ENCODE results near the gene RASD1. TPM values are rescaled to one million over a fixed set of nuclear protein-coding genes. Genes with fewer than 3 reads are reported as not detected.

The RASD1 gene
- total RNA-seq, 1 experiment from 2014 or later, result 11.0 TPM

DNA sequence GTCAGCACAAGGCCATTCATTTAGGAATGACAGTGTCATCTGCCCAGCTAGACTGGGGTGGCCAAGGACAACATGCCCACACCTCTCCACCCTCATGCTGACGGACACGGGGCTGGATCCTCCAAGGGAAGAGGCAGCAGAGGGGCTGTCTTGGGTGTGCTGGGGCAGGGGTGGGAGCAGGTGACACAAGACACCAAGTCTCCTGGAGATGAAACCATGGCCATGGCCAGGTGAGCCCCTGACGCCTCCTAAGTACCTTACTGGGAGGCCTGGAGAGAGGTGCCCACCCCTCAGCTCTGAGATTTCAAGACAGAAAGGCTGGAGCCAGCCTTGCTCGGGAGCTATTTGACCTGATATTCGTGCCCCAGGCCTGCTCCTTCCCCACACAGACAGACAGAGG lies 9.0 kb upstream of the RASD1 start:
- BruUV-seq (replicated peaks), result no TSS peak
- DNase-seq, result no peak
- Mint-ChIP-seq H3K36me3 (ENCODE audit: insufficient read depth, unreplicated experiment) (peaks cover 6% of the 10 kb centered on the region), H3K4me1 (ENCODE audit: low read depth, unreplicated experiment) (no peaks in the 10 kb centered on the region), H3K9me3 (ENCODE audit: unreplicated experiment) (no peaks in the 10 kb centered on the region), H3K27ac (ENCODE audit: unreplicated experiment) (no peak overlapping the region), H3K27me3 (ENCODE audit: insufficient read depth, unreplicated experiment) (no peaks in the 10 kb centered on the region), H3K4me3 (ENCODE audit: unreplicated experiment) (no peak overlapping the region)
- CTCF ChIA-PET, result interaction anchor here (0.5 to 0.7 kb wide), 3 partner anchors 67 to 153 kb away, joined by 3 to 5 read pairs (median 3); no protein-coding TSS in a partner anchor
- H3K27me3 ChIP-seq (replicated peaks; ENCODE audit: control insufficient read depth, insufficient read depth, low read length), result no peaks in the 10 kb centered on the region
- intact Hi-C loops (cut with micrococcal nuclease; ENCODE audit: unreplicated experiment), result no loop called here
- TF ChIP-seq, protein P1, sequence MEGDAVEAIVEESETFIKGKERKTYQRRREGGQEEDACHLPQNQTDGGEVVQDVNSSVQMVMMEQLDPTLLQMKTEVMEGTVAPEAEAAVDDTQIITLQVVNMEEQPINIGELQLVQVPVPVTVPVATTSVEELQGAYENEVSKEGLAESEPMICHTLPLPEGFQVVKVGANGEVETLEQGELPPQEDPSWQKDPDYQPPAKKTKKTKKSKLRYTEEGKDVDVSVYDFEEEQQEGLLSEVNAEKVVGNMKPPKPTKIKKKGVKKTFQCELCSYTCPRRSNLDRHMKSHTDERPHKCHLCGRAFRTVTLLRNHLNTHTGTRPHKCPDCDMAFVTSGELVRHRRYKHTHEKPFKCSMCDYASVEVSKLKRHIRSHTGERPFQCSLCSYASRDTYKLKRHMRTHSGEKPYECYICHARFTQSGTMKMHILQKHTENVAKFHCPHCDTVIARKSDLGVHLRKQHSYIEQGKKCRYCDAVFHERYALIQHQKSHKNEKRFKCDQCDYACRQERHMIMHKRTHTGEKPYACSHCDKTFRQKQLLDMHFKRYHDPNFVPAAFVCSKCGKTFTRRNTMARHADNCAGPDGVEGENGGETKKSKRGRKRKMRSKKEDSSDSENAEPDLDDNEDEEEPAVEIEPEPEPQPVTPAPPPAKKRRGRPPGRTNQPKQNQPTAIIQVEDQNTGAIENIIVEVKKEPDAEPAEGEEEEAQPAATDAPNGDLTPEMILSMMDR (IDR thresholded peaks at IDR 0.05; ENCODE audit: insufficient read depth in 1 of 2, low read depth in 1 of 2, low read length in 1 of 2, severe bottlenecking in 1 of 2, unreplicated experiment in 1 of 2), result no peak
- POLR2A ChIA-PET, result no interaction called here
- no peaks in the 10 kb centered on the region for H3K9me3 ChIP-seq
- H3K36me3 ChIP-seq (ENCODE audit: control insufficient read depth, insufficient read depth, low read length), result no peaks in the 10 kb centered on the region
- H3K4me1 ChIP-seq, result no peaks in the 10 kb centered on the region
- H3K4me3 ChIP-seq (ENCODE audit: low read depth, low read length), result no peak overlapping the region

GRCh38 chr17:17504341-17505140 lies 8.3 kb upstream of the RASD1 start:
- POLR2A ChIA-PET, result no interaction called here
- peaks cover 6% of the 10 kb centered on the region for H3K36me3 Mint-ChIP-seq (ENCODE audit: insufficient read depth, unreplicated experiment)
- no peak overlapping the region for H3K27ac Mint-ChIP-seq (ENCODE audit: unreplicated experiment)
- no peak overlapping the region for H3K4me3 Mint-ChIP-seq (ENCODE audit: unreplicated experiment)
- no peak overlapping the region for H3K4me3 ChIP-seq (ENCODE audit: low read depth, low read length)
- no peaks in the 10 kb centered on the region for H3K27me3 Mint-ChIP-seq (ENCODE audit: insufficient read depth, unreplicated experiment)
- CTCF ChIA-PET, result interaction anchor here (0.6 to 0.7 kb wide), 2 partner anchors 67 to 153 kb away, joined by 3 read pairs; no protein-coding TSS in a partner anchor
- H3K4me1 Mint-ChIP-seq (ENCODE audit: low read depth, unreplicated experiment), result no peaks in the 10 kb centered on the region
- no peak for DNase-seq
- BruUV-seq (replicated peaks), result no TSS peak
- H3K9me3 Mint-ChIP-seq (ENCODE audit: unreplicated experiment), result no peaks in the 10 kb centered on the region
- intact Hi-C loops (cut with micrococcal nuclease; ENCODE audit: unreplicated experiment), result no loop called here
- no peaks in the 10 kb centered on the region for H3K36me3 ChIP-seq (ENCODE audit: control insufficient read depth, insufficient read depth, low read length)
- no peaks in the 10 kb centered on the region for H3K4me1 ChIP-seq
- H3K27me3 ChIP-seq (replicated peaks; ENCODE audit: control insufficient read depth, insufficient read depth, low read length), result no peaks in the 10 kb centered on the region
- no peaks in the 10 kb centered on the region for H3K9me3 ChIP-seq
- TF ChIP-seq, protein P1 (IDR thresholded peaks at IDR 0.05; ENCODE audit: insufficient read depth in 1 of 2, low read depth in 1 of 2, low read length in 1 of 2, severe bottlenecking in 1 of 2, unreplicated experiment in 1 of 2), result no peak

- POLR2A ChIA-PET, result no interaction called here
These were observed 7.5 kb upstream of the RASD1 start for GRCh38 chr17:17503566-17504130.

More at GRCh38 chr17:17503566-17504130, 7.5 kb upstream of the RASD1 start:
- H3K27me3 Mint-ChIP-seq (ENCODE audit: insufficient read depth, unreplicated experiment), result no peaks in the 10 kb centered on the region
- no peaks in the 10 kb centered on the region for H3K9me3 Mint-ChIP-seq (ENCODE audit: unreplicated experiment)
- intact Hi-C loops (cut with micrococcal nuclease; ENCODE audit: unreplicated experiment), result no loop called here
- H3K27ac Mint-ChIP-seq (ENCODE audit: unreplicated experiment), result no peak overlapping the region
- no TSS peak for BruUV-seq (replicated peaks)
- no peak overlapping the region for H3K4me3 ChIP-seq (ENCODE audit: low read depth, low read length)
- DNase-seq, result no peak
- no peaks in the 10 kb centered on the region for H3K27me3 ChIP-seq (replicated peaks; ENCODE audit: control insufficient read depth, insufficient read depth, low read length)
- H3K4me1 ChIP-seq, result no peaks in the 10 kb centered on the region
- TF ChIP-seq, protein P1 (IDR thresholded peaks at IDR 0.05; ENCODE audit: insufficient read depth in 1 of 2, low read depth in 1 of 2, low read length in 1 of 2, severe bottlenecking in 1 of 2, unreplicated experiment in 1 of 2), result no peak
- no peaks in the 10 kb centered on the region for H3K9me3 ChIP-seq
- H3K36me3 Mint-ChIP-seq (ENCODE audit: insufficient read depth, unreplicated experiment), result peaks cover 6% of the 10 kb centered on the region
- H3K36me3 ChIP-seq (ENCODE audit: control insufficient read depth, insufficient read depth, low read length), result no peaks in the 10 kb centered on the region
- no peaks in the 10 kb centered on the region for H3K4me1 Mint-ChIP-seq (ENCODE audit: low read depth, unreplicated experiment)
- CTCF ChIA-PET, result no interaction called here
- H3K4me3 Mint-ChIP-seq (ENCODE audit: unreplicated experiment), result no peak overlapping the region
